CD4-positive, alpha-beta T cell treated with Interleukin-21 for 1 hour (primary cell): ENCODE results near the gene ARHGAP18.

Experiments used
- DNase-seq: peaks from one replicate; pipeline ENCODE4 v3.0.0-alpha.2; 2020

Gene ARHGAP18

GRCh38 chr6:129665555-129665954 lies 44.4 kb downstream of the ARHGAP18 start:
- no peak for DNase-seq

- no peak for DNase-seq
Observed at GRCh38 chr6:129663531-129663930, 46.4 kb downstream of the ARHGAP18 start.

GRCh38 chr6:129662980-129663431 lies 47.0 kb downstream of the ARHGAP18 start:
- no peak for DNase-seq

- no peak for DNase-seq
Observed at GRCh38 chr6:129662406-129662766, 47.6 kb downstream of the ARHGAP18 start.

GRCh38 chr6:129661536-129662405 lies 48.2 kb downstream of the ARHGAP18 start:
- no peak for DNase-seq

GRCh38 chr6:129660346-129660676 lies 49.7 kb downstream of the ARHGAP18 start:
- DNase-seq = no peak

- no peak for DNase-seq
Observed at GRCh38 chr6:129659590-129660345, 50.2 kb downstream of the ARHGAP18 start.

GRCh38 chr6:129659167-129659566 lies 50.8 kb downstream of the ARHGAP18 start:
- DNase-seq = no peak

- DNase-seq = no peak
Observed at GRCh38 chr6:129657483-129657882, 52.5 kb downstream of the ARHGAP18 start.

- DNase-seq = no peak
Observed at GRCh38 chr6:129655334-129655733, 54.6 kb downstream of the ARHGAP18 start.

- DNase-seq = no peak
Observed at GRCh38 chr6:129653746-129654145, 56.2 kb downstream of the ARHGAP18 start.

- no peak for DNase-seq
Observed at GRCh38 chr6:129653229-129653628, 56.7 kb downstream of the ARHGAP18 start.

GRCh38 chr6:129651291-129651691 lies 58.7 kb downstream of the ARHGAP18 start:
- no peak for DNase-seq

- DNase-seq = no peak
Observed at GRCh38 chr6:129648819-129649491, 61.0 kb downstream of the ARHGAP18 start.

- DNase-seq = no peak
Observed at GRCh38 chr6:129647044-129647443, 62.9 kb downstream of the ARHGAP18 start.

GRCh38 chr6:129646642-129647041 lies 63.3 kb downstream of the ARHGAP18 start:
- DNase-seq = no peak

GRCh38 chr6:129645830-129646579 lies 64.0 kb downstream of the ARHGAP18 start:
- no peak for DNase-seq

- DNase-seq = no peak
Observed at GRCh38 chr6:129645106-129645829, 64.7 kb downstream of the ARHGAP18 start.

- no peak for DNase-seq
Observed at GRCh38 chr6:129644567-129645015, 65.4 kb downstream of the ARHGAP18 start.

GRCh38 chr6:129643968-129644367 lies 66.0 kb downstream of the ARHGAP18 start:
- DNase-seq = no peak

GRCh38 chr6:129643176-129643575 lies 66.8 kb downstream of the ARHGAP18 start:
- no peak for DNase-seq

GRCh38 chr6:129642322-129642721 lies 67.7 kb downstream of the ARHGAP18 start:
- no peak for DNase-seq
